HEK293 (cell line): ENCODE results near the gene PPP2R2B.
"Not testable (repeated sequence)": the region's sequence is repeated elsewhere in the genome, so short reads cannot be mapped to it uniquely, and the experiment has no call there.

Experiments used
- GLI4 ChIP-seq: fragments of 450-650 bp; formaldehyde crosslinking; IDR thresholded peaks from 2 replicates; pipeline ENCODE4 v1.5.1; 2016; ENCODE audit warnings: missing biosample characterization, missing genetic modification characterization
- HOXC10 ChIP-seq: sonication (generic); formaldehyde crosslinking; IDR thresholded peaks from 2 replicates; pipeline ENCODE4 v1.8.1; 2023; ENCODE audit warnings: mild to moderate bottlenecking, missing genetic modification reagents
- IKZF3 ChIP-seq: fragments of 450-650 bp; IDR thresholded peaks from 2 replicates; pipeline ENCODE4 v1.5.0; 2018; ENCODE audit warnings: missing biosample characterization, mild to moderate bottlenecking, missing genetic modification characterization, moderate library complexity
- MZF1 ChIP-seq: fragments of 450-650 bp; formaldehyde crosslinking; IDR thresholded peaks from 2 replicates; pipeline ENCODE4 v1.5.1; 2017; ENCODE audit warnings: missing biosample characterization, missing genetic modification characterization, borderline replicate concordance
- PATZ1 ChIP-seq: fragments of 450-650 bp; formaldehyde crosslinking; IDR thresholded peaks from 2 replicates; pipeline ENCODE4 v1.5.1; 2016; ENCODE audit warnings: missing biosample characterization, missing genetic modification characterization
- PRDM4 ChIP-seq: fragments of 450-650 bp; formaldehyde crosslinking; IDR thresholded peaks from 2 replicates; pipeline ENCODE4 v1.5.1; 2017; ENCODE audit warnings: missing biosample characterization, missing genetic modification characterization
- ZNF138 ChIP-seq: fragments of 450-650 bp; formaldehyde crosslinking; IDR thresholded peaks from 2 replicates; pipeline ENCODE4 v1.5.1; 2016; ENCODE audit warnings: missing biosample characterization, missing genetic modification characterization, borderline replicate concordance
- ZNF670 ChIP-seq: fragments of 450-650 bp; formaldehyde crosslinking; IDR thresholded peaks from 2 replicates; pipeline ENCODE4 v1.5.1; 2016; ENCODE audit warnings: missing biosample characterization, missing genetic modification characterization, low read depth
- ZSCAN5A ChIP-seq: fragments of 450-650 bp; formaldehyde crosslinking; IDR thresholded peaks from 2 replicates; pipeline ENCODE4 v1.5.1; 2016; ENCODE audit warnings: missing biosample characterization, missing genetic modification characterization

GRCh38 chr5:146728746-146729145 lies 149.8 kb downstream of the PPP2R2B start:
- not testable (repeated sequence) for TF ChIP-seq ZNF138 (tag by site-specific recombination); MZF1; IKZF3; PRDM4 (tag by site-specific recombination); GLI4; ZSCAN5A (tag by site-specific recombination); ZNF670 (tag by site-specific recombination); PATZ1 (tag by site-specific recombination); HOXC10 (CRISPR knock-in tag)
